ENCODE measurements around the gene CCM2.

GRCh38 chr7:45069444-45070253 lies 69.6 kb downstream of the CCM2 start:
- TF ChIP-seq CTCF (IDR thresholded peaks at IDR 0.05) (no peak), POLR2A (IDR thresholded peaks at IDR 0.05) (no peak)
